ENCODE data around the gene ZDHHC14. TPM values are rescaled to one million over a fixed set of nuclear protein-coding genes. Genes with fewer than 3 reads are reported as not detected.
"Not testable (repeated sequence)": the region's sequence is repeated elsewhere in the genome, so short reads cannot be mapped to it uniquely, and the experiment has no call there.

Gene ZDHHC14
- total and polyA plus RNA-seq, 7 donors, result 2.5 to 14.6 (median 4.3) TPM

DNA sequence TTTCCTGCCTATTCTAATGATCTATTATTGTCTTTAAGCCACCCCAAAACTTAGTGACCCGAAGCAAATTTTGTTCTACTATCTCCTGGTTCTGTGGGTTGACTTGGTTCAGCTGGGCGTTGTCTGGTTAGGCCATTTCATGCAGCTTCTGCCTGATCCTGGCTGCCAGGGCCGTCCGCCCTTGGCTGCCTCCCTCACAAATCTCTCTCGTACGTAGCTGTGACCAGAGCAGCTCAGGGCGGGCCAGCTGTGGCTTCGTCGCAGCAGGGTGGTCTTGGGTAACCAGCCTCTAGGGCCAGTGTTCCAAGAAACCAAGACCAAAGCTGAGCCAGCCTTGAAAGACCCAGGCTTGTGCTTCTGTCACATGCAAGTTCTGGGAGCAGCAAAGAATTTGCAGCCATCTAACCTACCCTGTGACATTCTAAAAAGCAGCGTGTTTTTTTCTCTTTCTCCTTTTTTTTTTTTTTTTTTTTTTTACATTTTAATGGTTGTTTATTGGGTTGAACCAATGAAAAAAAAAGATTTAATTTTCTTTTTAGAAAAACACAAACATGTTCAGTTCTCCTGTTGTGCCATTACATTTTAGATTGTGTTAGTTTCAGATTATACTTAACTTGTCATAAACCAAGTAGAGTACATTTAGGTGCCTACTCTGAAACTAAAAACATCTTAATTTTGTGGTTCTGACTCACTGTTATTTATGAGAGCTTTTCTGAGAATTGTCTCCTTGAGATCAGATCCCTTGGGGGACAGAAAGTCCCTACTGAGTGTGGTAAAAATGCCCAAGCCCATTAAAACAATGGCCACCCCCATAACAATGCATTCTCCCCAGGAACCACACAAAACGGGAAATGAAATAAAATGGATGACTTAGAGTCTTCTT is 83.9 kb downstream of the ZDHHC14 start:
- Histone ChIP-seq H3K27ac (no peak overlapping the region), H3K36me3 (ENCODE audit: insufficient read depth in 1 of 2, low read depth in 1 of 2) (no peaks in the 10 kb centered on the region), H3K4me1 (peaks cover 29% of the 10 kb centered on the region), H3K27me3 (ENCODE audit: insufficient read depth in 3 of 3, low read length in 2 of 3) (no peaks in the 10 kb centered on the region), H3K4me3 (no peak overlapping the region), H3K9me3 (no peaks in the 10 kb centered on the region)
- intact Hi-C loops (cut with DNase I), result no loop called here
- DNase-seq (peak in 1 of 2 donors; percentile 32), ATAC-seq (peak; percentile 37 to 72 (median 70))
- 50 to 63% (median 61%) methylated on average over 11 of the region's 11 CpGs for WGBS, 3 donors
- TF ChIP-seq, protein P1, sequence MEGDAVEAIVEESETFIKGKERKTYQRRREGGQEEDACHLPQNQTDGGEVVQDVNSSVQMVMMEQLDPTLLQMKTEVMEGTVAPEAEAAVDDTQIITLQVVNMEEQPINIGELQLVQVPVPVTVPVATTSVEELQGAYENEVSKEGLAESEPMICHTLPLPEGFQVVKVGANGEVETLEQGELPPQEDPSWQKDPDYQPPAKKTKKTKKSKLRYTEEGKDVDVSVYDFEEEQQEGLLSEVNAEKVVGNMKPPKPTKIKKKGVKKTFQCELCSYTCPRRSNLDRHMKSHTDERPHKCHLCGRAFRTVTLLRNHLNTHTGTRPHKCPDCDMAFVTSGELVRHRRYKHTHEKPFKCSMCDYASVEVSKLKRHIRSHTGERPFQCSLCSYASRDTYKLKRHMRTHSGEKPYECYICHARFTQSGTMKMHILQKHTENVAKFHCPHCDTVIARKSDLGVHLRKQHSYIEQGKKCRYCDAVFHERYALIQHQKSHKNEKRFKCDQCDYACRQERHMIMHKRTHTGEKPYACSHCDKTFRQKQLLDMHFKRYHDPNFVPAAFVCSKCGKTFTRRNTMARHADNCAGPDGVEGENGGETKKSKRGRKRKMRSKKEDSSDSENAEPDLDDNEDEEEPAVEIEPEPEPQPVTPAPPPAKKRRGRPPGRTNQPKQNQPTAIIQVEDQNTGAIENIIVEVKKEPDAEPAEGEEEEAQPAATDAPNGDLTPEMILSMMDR (IDR thresholded peaks at IDR 0.05), result no peak

DNA sequence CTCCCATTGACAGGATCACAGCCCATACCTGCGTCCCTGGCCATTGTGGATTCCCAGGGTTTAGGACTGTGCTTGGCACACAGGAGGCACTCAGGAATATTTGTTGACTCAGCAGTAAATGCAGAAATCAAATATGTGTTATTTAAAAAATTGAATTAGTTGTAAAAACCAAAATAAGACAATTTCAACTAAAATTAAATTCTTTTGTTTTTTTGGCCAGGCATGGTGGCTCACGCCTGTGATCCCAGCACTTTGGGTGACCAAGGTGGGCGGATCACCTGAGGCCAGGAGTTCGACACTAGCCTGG is 85.3 kb downstream of the ZDHHC14 start:
- Histone ChIP-seq H3K4me3 (no peak overlapping the region), H3K36me3 (ENCODE audit: insufficient read depth in 1 of 2, low read depth in 1 of 2) (no peaks in the 10 kb centered on the region), H3K27ac (no peak overlapping the region), H3K27me3 (ENCODE audit: insufficient read depth in 3 of 3, low read length in 2 of 3) (no peaks in the 10 kb centered on the region), H3K4me1 (peaks cover 21% of the 10 kb centered on the region), H3K9me3 (no peaks in the 10 kb centered on the region)
- DNase-seq (no peak), ATAC-seq (no peak)
- TF ChIP-seq, protein P1 (IDR thresholded peaks at IDR 0.05), result no peak
- WGBS, 3 donors, result 96 to 100% (median 99%) methylated on average over 4 of the region's 4 CpGs
- intact Hi-C loops (cut with DNase I), result no loop called here

- DNase-seq; H3K4me3 ChIP-seq; intact Hi-C loops (cut with DNase I); ATAC-seq; H3K27ac ChIP-seq; H3K27me3 ChIP-seq (ENCODE audit: insufficient read depth in 3 of 3, low read length in 2 of 3); H3K9me3 ChIP-seq; H3K36me3 ChIP-seq (ENCODE audit: insufficient read depth in 1 of 2, low read depth in 1 of 2): not testable (repeated sequence)
- peaks cover 11% of the 10 kb centered on the region for H3K4me1 ChIP-seq
- 88 to 96% (median 93%) methylated on average over 6 of the region's 6 CpGs for WGBS, 3 donors
Observed at GRCh38 chr6:157467339-157467738, 86.3 kb downstream of the ZDHHC14 start.

- no peak overlapping the region for H3K4me3 ChIP-seq
- TF ChIP-seq, protein P1 (IDR thresholded peaks at IDR 0.05), result no peak
- DNase-seq, result no peak
- intact Hi-C loops (cut with DNase I), result no loop called here
- 90 to 94% (median 90%) methylated on average over 3 of the region's 3 CpGs for WGBS, 3 donors
- H3K27me3 ChIP-seq (ENCODE audit: insufficient read depth in 3 of 3, low read length in 2 of 3), result no peaks in the 10 kb centered on the region
- peaks cover 4% of the 10 kb centered on the region for H3K4me1 ChIP-seq
- no peak overlapping the region for H3K27ac ChIP-seq
- ATAC-seq, result no peak
- H3K36me3 ChIP-seq (ENCODE audit: insufficient read depth in 1 of 2, low read depth in 1 of 2), result no peaks in the 10 kb centered on the region
- no peaks in the 10 kb centered on the region for H3K9me3 ChIP-seq
Observed at GRCh38 chr6:157468054-157468453, 87.1 kb downstream of the ZDHHC14 start.

GRCh38 chr6:157468574-157468973 is 87.6 kb downstream of the ZDHHC14 start:
- ATAC-seq (no peak), DNase-seq (no peak)
- Histone ChIP-seq H3K27me3 (ENCODE audit: insufficient read depth in 3 of 3, low read length in 2 of 3) (no peaks in the 10 kb centered on the region), H3K4me1 (peaks cover 3% of the 10 kb centered on the region), H3K27ac (no peak overlapping the region), H3K9me3 (no peaks in the 10 kb centered on the region), H3K4me3 (no peak overlapping the region), H3K36me3 (ENCODE audit: insufficient read depth in 1 of 2, low read depth in 1 of 2) (no peaks in the 10 kb centered on the region)
- TF ChIP-seq, protein P1 (IDR thresholded peaks at IDR 0.05), result no peak
- intact Hi-C loops (cut with DNase I), result no loop called here
- 81 to 91% (median 83%) methylated on average over 4 of the region's 4 CpGs for WGBS, 3 donors
